GM20431 (cell line): ENCODE data around the gene DUSP9.
"Not testable (repeated sequence)": the region's sequence is repeated elsewhere in the genome, so short reads cannot be mapped to it uniquely, and the experiment has no call there.

Source experiments
- in situ Hi-C: fragments of 300-500 bp; cut with MseI, MboI; formaldehyde crosslinking; loops from one replicate; pipeline ENCODE4 v1.15.0; 2020; ENCODE audit warnings: low sequenced_read_pairs; ENCODE audit not compliant: unreplicated experiment

Gene DUSP9

GRCh38 chrX:153669174-153669890 lies 22.3 kb downstream of the DUSP9 start:
- in situ Hi-C loops: loop anchor here (10.0 to 25.0 kb wide), 2 partner anchors 115 to 707 kb away; no protein-coding TSS in a partner anchor

- in situ Hi-C loops: loop anchor here (10.0 to 25.0 kb wide), 2 partner anchors 115 to 708 kb away; no protein-coding TSS in a partner anchor
Observed at GRCh38 chrX:153669901-153670731, 23.1 kb downstream of the DUSP9 start.

- in situ Hi-C loops: loop anchor here (25.0 kb wide), 1 partner anchor 709 kb away; no protein-coding TSS in a partner anchor
Observed at GRCh38 chrX:153670748-153671588, 24.0 kb downstream of the DUSP9 start.

- in situ Hi-C loops: loop anchor here (25.0 kb wide), 1 partner anchor 710 kb away; no protein-coding TSS in a partner anchor
Observed at GRCh38 chrX:153671589-153672530, 24.9 kb downstream of the DUSP9 start.

- in situ Hi-C loops: loop anchor here (25.0 kb wide), 1 partner anchor 710 kb away; no protein-coding TSS in a partner anchor
Observed at GRCh38 chrX:153672531-153673427, 25.8 kb downstream of the DUSP9 start.

- in situ Hi-C loops: loop anchor here (25.0 kb wide), 1 partner anchor 711 kb away; no protein-coding TSS in a partner anchor
Observed at GRCh38 chrX:153673428-153674218, 26.6 kb downstream of the DUSP9 start, which contains the start of gene PNCK. TSS of gene PNCK (minus strand) at chrX:153673813. CDS start at chrX:153673076, 737 bp downstream.

- in situ Hi-C loops: loop anchor here (25.0 kb wide), 1 partner anchor 712 kb away; no protein-coding TSS in a partner anchor
Observed at GRCh38 chrX:153674219-153674851, 27.3 kb downstream of the DUSP9 start.

GRCh38 chrX:153681175-153681574 lies 34.2 kb downstream of the DUSP9 start:
- in situ Hi-C loops: no loop called here

- in situ Hi-C loops: not testable (repeated sequence)
Observed at GRCh38 chrX:153683486-153683885, 36.5 kb downstream of the DUSP9 start.

- in situ Hi-C loops: no loop called here
Observed at GRCh38 chrX:153684467-153685155, 37.6 kb downstream of the DUSP9 start.

- in situ Hi-C loops: no loop called here
Observed at GRCh38 chrX:153685156-153685536, 38.1 kb downstream of the DUSP9 start.

- in situ Hi-C loops: no loop called here
Observed at GRCh38 chrX:153685751-153686696, 39.0 kb downstream of the DUSP9 start.

- in situ Hi-C loops: no loop called here
Observed at GRCh38 chrX:153686711-153687110, 39.7 kb downstream of the DUSP9 start.

GRCh38 chrX:153687121-153688039 lies 40.4 kb downstream of the DUSP9 start, which contains the start of gene SLC6A8:
TSS of gene SLC6A8 (plus strand) at chrX:153687926. CDS start at chrX:153688575, 649 bp downstream.
- in situ Hi-C loops: no loop called here
